Mesenchymal stem cell (in vitro differentiated cells and primary cell): ENCODE measurements around the gene TRIM24.

Experiments used
- DNase-seq: peaks from one replicate; pipeline ENCODE4 v3.0.0-alpha.2; 2013
- H2AFZ ChIP-seq: one replicate; pipeline ENCODE4 v1.6.1; 2013; ENCODE audit warnings: low read depth, mild to moderate bottlenecking, control low read depth, inconsistent platforms, low read length, moderate library complexity
- H2AK5ac ChIP-seq: 2 replicates; pipeline ENCODE4 v1.6.1; 2013; ENCODE audit warnings: low read length, moderate library complexity, mild to moderate bottlenecking, inconsistent platforms; ENCODE audit not compliant: severe bottlenecking
- H2BK120ac ChIP-seq: one replicate; pipeline ENCODE4 v1.6.1; 2013; ENCODE audit warnings: low read depth, mild to moderate bottlenecking, inconsistent platforms, low read length, moderate library complexity
- H2BK12ac ChIP-seq, 2 experiments: one replicate each; pipeline ENCODE4 v1.6.1; 2013; ENCODE audit warnings: inconsistent platforms in 2 of 2, low read length in 2 of 2, mild to moderate bottlenecking in 2 of 2, moderate library complexity in 2 of 2, control low read depth in 1 of 2
- H2BK15ac ChIP-seq: one replicate; pipeline ENCODE4 v1.6.1; 2013; ENCODE audit warnings: mild to moderate bottlenecking, low read depth, inconsistent platforms; ENCODE audit not compliant: poor library complexity, severe bottlenecking
- H2BK5ac ChIP-seq: 2 replicates; pipeline ENCODE4 v1.6.1; 2013; ENCODE audit warnings: low read depth, mild to moderate bottlenecking, low read length, control low read depth, inconsistent platforms; ENCODE audit not compliant: poor library complexity, severe bottlenecking
- H3K14ac ChIP-seq, 2 experiments: one replicate each; pipeline ENCODE4 v1.6.1; 2013; ENCODE audit warnings: inconsistent platforms in 2 of 2, low read length in 2 of 2, control low read depth in 1 of 2, mild to moderate bottlenecking in 1 of 2, moderate library complexity in 1 of 2
- H3K18ac ChIP-seq, 2 experiments: one replicate each; pipeline ENCODE4 v1.6.1; 2013; ENCODE audit warnings: inconsistent platforms in 2 of 2, low read length in 2 of 2, control low read depth in 1 of 2, low read depth in 1 of 2, mild to moderate bottlenecking in 1 of 2
- H3K23ac ChIP-seq, 2 experiments: one replicate each; pipeline ENCODE4 v1.6.1; 2013; ENCODE audit warnings: inconsistent platforms in 2 of 2, low read length in 2 of 2, mild to moderate bottlenecking in 2 of 2, moderate library complexity in 2 of 2, control low read depth in 1 of 2
- H3K27ac ChIP-seq: 2 replicates; pipeline ENCODE4 v1.5.1; 2013; ENCODE audit warnings: mild to moderate bottlenecking, moderate library complexity, low read length, control low read depth, inconsistent platforms; ENCODE audit not compliant: poor library complexity, severe bottlenecking
- H3K27me3 ChIP-seq, 2 experiments: 2 replicates each; pipeline versions ENCODE4 v1.6.1 to v1.7.0; 2013; ENCODE audit warnings: low read length in 2 of 2, mild to moderate bottlenecking in 2 of 2, moderate library complexity in 2 of 2, control low read depth in 1 of 2, inconsistent platforms in 1 of 2; ENCODE audit not compliant: control insufficient read depth in 1 of 2, insufficient read depth in 1 of 2
- H3K36me3 ChIP-seq, 2 experiments: 2 replicates each; pipeline versions ENCODE4 v1.6.1 to v1.7.0; 2013; ENCODE audit warnings: low read length in 2 of 2, control low read depth in 1 of 2, inconsistent platforms in 1 of 2, low read depth in 1 of 2, mild to moderate bottlenecking in 1 of 2; ENCODE audit not compliant: insufficient read depth in 2 of 2, control insufficient read depth in 1 of 2
- H3K4ac ChIP-seq, 2 experiments: one replicate each; pipeline ENCODE4 v1.6.1; 2013; ENCODE audit warnings: inconsistent platforms in 2 of 2, low read length in 2 of 2, mild to moderate bottlenecking in 2 of 2, moderate library complexity in 2 of 2, control low read depth in 1 of 2, low read depth in 1 of 2
- H3K4me1 ChIP-seq: 2 replicates; pipeline ENCODE4 v1.6.1; 2013; ENCODE audit warnings: low read depth, low read length, control low read depth; ENCODE audit not compliant: control insufficient read depth, insufficient read depth
- H3K4me2 ChIP-seq: 2 replicates; pipeline ENCODE4 v1.6.1; 2013; ENCODE audit warnings: low read length, mild to moderate bottlenecking, inconsistent platforms; ENCODE audit not compliant: poor library complexity, severe bottlenecking
- H3K4me3 ChIP-seq, 2 experiments: 2 replicates each; pipeline versions ENCODE4 v1.5.1 to v1.7.0; 2013; ENCODE audit warnings: low read length in 2 of 2, mild to moderate bottlenecking in 2 of 2, control low read depth in 1 of 2, low read depth in 1 of 2; ENCODE audit not compliant: insufficient read depth in 1 of 2
- H3K79me1 ChIP-seq: replicated peaks from 2 replicates; pipeline ENCODE4 v1.6.1; 2013; ENCODE audit warnings: mild to moderate bottlenecking, control low read depth, low read length, inconsistent platforms; ENCODE audit not compliant: poor library complexity, severe bottlenecking
- H3K9ac ChIP-seq: 2 replicates; pipeline ENCODE4 v1.7.0; 2013; ENCODE audit warnings: mild to moderate bottlenecking, low read length, moderate library complexity
- H3K9me3 ChIP-seq: 2 replicates; pipeline ENCODE4 v1.7.0; 2013; ENCODE audit warnings: mild to moderate bottlenecking, low read length; ENCODE audit not compliant: control insufficient read depth
- H4K8ac ChIP-seq: one replicate; pipeline ENCODE4 v1.6.1; 2013; ENCODE audit warnings: inconsistent platforms, mild to moderate bottlenecking, low read length, moderate library complexity
- H4K91ac ChIP-seq: one replicate; pipeline ENCODE4 v1.6.1; 2013; ENCODE audit warnings: mild to moderate bottlenecking, low read length, inconsistent platforms
- WGBS: methylation state at CpG from one replicate; pipeline ENCODE4 v1.1.7; 2013; ENCODE audit warnings: mixed read lengths; 5-methylcytosine and 5-hydroxymethylcytosine counted together

The TRIM24 gene

DNA sequence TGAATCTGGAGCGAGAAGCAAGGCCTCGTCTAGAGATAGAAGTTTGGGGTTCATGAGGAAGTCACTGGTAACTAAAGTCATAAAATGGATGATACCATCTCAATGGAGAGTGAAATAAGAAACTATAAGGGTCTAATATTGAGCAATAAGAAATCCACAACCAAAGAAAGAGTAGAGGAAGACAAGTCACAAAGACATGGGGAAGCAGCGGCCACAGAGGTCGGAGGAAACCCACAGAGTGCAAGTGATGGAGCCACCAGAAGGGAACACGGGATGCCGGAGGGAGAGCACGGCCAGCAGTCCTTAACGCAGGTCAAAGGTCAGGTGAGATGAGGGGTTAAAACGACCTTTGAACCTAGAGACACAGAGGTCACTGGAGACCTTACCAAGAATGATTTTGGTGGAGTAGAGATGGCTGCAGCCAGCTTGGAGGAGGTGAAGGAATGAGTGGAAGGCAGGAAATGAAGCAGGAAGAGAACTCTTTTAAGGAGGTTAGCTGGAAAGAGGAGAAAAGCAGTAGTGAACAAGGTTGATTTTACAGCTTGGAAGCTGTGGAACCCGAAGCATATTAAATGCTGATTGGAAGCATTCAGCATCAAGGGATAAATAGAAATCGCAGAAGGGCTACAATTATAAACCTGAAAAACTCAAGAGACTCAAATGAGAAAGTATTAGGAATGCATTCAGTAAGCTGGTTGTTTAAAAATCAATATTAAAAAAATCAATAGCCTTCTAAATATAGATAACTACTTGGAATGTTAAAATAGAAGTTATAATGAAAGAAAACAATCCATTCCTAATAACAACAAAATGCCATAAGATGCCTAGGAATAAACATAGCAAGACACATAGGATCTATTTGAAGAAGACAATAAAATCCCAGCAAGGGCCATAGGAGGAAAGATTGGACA is 147.4 kb downstream of the TRIM24 start:
- no peak overlapping the region for H2AFZ ChIP-seq
- no peak overlapping the region for H3K18ac ChIP-seq
- no peak overlapping the region for H3K23ac ChIP-seq
- no peak overlapping the region for H4K8ac ChIP-seq
- H3K9me3 ChIP-seq, result no peaks in the 10 kb centered on the region
- no peaks in the 10 kb centered on the region for H3K79me1 ChIP-seq
- H3K36me3 ChIP-seq, result no peaks in the 10 kb centered on the region
- H3K27ac ChIP-seq, result no peak overlapping the region
- 84% methylated on average over 10 of the region's 11 CpGs for WGBS
- H4K91ac ChIP-seq, result no peak overlapping the region
- no peak overlapping the region for H3K4me2 ChIP-seq
- no peak overlapping the region for H3K9ac ChIP-seq
- no peak overlapping the region for H3K4ac ChIP-seq
- no peak overlapping the region for H2AK5ac ChIP-seq
- H2BK5ac ChIP-seq, result no peak overlapping the region
- DNase-seq, result no peak
- H2BK15ac ChIP-seq, result no peak overlapping the region
- peaks cover 5% of the 10 kb centered on the region for H3K4me1 ChIP-seq
- no peak overlapping the region for H2BK120ac ChIP-seq
- no peak overlapping the region for H2BK12ac ChIP-seq
- no peak overlapping the region for H3K4me3 ChIP-seq
- H3K14ac ChIP-seq, result no peak overlapping the region
- H3K27me3 ChIP-seq, result no peaks in the 10 kb centered on the region

DNA sequence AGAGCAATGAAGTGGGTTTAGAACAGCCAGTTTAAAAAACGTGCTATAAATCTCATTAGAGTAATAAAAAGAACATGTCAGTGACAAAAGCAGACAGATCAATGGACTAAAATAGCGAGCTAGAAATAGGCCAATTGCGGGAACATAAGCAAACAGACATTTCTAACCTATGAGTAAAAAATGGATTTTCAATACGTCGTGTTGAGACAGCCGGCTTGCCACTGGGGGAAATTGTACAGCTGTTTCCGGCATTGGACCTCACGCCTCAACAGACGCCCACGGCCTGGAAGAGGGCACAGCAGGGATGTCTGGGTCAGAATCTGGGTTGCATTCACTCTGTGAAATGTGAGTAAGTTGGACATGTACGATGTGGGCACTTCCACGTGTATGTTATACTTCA is 148.2 kb downstream of the TRIM24 start:
- Histone ChIP-seq H2AK5ac (no peak overlapping the region), H3K18ac (no peak overlapping the region), H3K79me1 (no peaks in the 10 kb centered on the region), H3K23ac (no peak overlapping the region), H3K27me3 (no peaks in the 10 kb centered on the region), H2BK120ac (no peak overlapping the region), H2BK5ac (no peak overlapping the region), H4K8ac (no peak overlapping the region), H3K27ac (peak overlapping the region; percentile 29), H3K36me3 (no peaks in the 10 kb centered on the region), H4K91ac (no peak overlapping the region), H3K9me3 (no peaks in the 10 kb centered on the region), H2BK15ac (no peak overlapping the region), H2BK12ac (no peak overlapping the region), H3K9ac (no peak overlapping the region), H3K4me3 (no peak overlapping the region), H3K4me2 (no peak overlapping the region), H3K4me1 (peaks cover 3% of the 10 kb centered on the region), H3K14ac (no peak overlapping the region), H2AFZ (no peak overlapping the region), H3K4ac (no peak overlapping the region)
- WGBS, result 65% methylated on average over 9 of the region's 12 CpGs
- peak; percentile 11 for DNase-seq

DNA sequence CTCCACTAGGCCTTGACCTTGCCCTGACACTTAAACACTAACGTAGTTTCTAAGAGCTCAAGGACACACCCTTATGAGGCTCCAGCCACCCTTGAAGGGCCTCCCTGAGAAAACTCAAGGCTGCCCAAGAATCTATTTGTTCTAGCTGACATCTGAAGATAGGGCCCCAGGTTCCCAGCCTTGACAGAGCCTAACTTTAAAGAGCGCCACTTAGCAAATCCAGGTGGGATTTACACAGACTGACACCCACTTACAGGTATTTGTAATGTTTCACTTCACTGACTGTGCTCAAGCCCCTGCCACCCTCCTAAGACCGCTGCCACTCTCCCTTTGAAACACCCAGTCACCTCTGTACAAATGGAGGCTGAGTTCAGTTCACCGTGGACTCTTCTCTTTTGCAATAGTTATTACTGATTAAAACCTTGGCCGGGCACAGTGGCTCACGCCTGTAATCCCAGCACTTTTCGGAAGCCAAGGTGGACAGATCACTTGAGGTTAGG is 150.7 kb downstream of the TRIM24 start:
- no peaks in the 10 kb centered on the region for H3K79me1 ChIP-seq
- H3K27me3 ChIP-seq, result no peaks in the 10 kb centered on the region

DNA sequence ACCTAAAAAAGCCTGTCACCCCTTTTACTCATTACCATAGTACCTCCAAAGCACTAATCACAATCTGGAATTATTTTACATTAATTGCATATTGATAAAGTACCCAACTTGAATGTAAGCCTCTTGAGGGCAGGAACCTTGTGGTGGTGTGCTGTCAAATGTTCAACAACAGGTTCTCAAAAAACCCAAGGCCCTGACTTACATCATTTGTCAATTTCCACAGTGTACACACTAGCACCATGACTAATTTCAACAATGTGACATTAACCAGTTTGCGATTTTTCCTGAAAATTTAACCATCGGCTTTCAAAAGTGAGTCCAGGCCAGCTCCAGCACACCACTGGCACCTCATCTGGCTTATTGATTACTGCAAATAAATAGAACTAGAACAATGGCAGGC is 153.6 kb downstream of the TRIM24 start:
- no peak for DNase-seq
- H3K27me3 ChIP-seq, result no peaks in the 10 kb centered on the region
- H3K27ac ChIP-seq, result no peak overlapping the region
- no peak overlapping the region for H2AK5ac ChIP-seq
- no peak overlapping the region for H3K14ac ChIP-seq
- H3K36me3 ChIP-seq, result no peaks in the 10 kb centered on the region
- no peaks in the 10 kb centered on the region for H3K9me3 ChIP-seq
- no peak overlapping the region for H2BK5ac ChIP-seq
- no peak overlapping the region for H2AFZ ChIP-seq
- H3K4me1 ChIP-seq, result peaks cover 2% of the 10 kb centered on the region
- H3K18ac ChIP-seq, result no peak overlapping the region
- H2BK120ac ChIP-seq, result no peak overlapping the region
- H4K91ac ChIP-seq, result no peak overlapping the region
- H3K4me2 ChIP-seq, result no peak overlapping the region
- H3K79me1 ChIP-seq, result no peaks in the 10 kb centered on the region
- no peak overlapping the region for H2BK15ac ChIP-seq
- no peak overlapping the region for H3K4ac ChIP-seq
- no peak overlapping the region for H4K8ac ChIP-seq
- H3K23ac ChIP-seq, result no peak overlapping the region
- H2BK12ac ChIP-seq, result no peak overlapping the region
- 97% methylated on average over 2 of the region's 2 CpGs for WGBS
- H3K4me3 ChIP-seq, result no peak overlapping the region
- H3K9ac ChIP-seq, result no peak overlapping the region

More for the DNA sequence above, 150.7 kb downstream of the TRIM24 start:
- no peak overlapping the region for H3K27ac ChIP-seq
- no peak overlapping the region for H3K9ac ChIP-seq
- no peak overlapping the region for H3K14ac ChIP-seq
- peaks cover 3% of the 10 kb centered on the region for H3K4me1 ChIP-seq
- no peak overlapping the region for H2AFZ ChIP-seq
- no peak overlapping the region for H4K8ac ChIP-seq
- no peak overlapping the region for H2BK15ac ChIP-seq
- no peak overlapping the region for H3K4me2 ChIP-seq
- no peaks in the 10 kb centered on the region for H3K9me3 ChIP-seq
- no peak for DNase-seq
- H2AK5ac ChIP-seq, result no peak overlapping the region
- no peak overlapping the region for H2BK5ac ChIP-seq
- no peak overlapping the region for H3K23ac ChIP-seq
- no peak overlapping the region for H4K91ac ChIP-seq
- H3K4ac ChIP-seq, result no peak overlapping the region
- no peak overlapping the region for H2BK12ac ChIP-seq
- WGBS, result 92% methylated on average over 7 of the region's 7 CpGs
- no peak overlapping the region for H2BK120ac ChIP-seq
- no peak overlapping the region for H3K4me3 ChIP-seq
- H3K18ac ChIP-seq, result no peak overlapping the region
- no peaks in the 10 kb centered on the region for H3K36me3 ChIP-seq
